PC-9 (cell line): ENCODE data around the gene OR2L3.

Experiments used
- EZH2 ChIP-seq: fragments of 200-600 bp; sonication (generic); IDR thresholded peaks from 2 replicates; pipeline ENCODE4 v1.8.0; 2017; ENCODE audit warnings: antibody characterized with exemption, low read depth
- TF ChIP-seq, protein P1 (sequence below): fragments of 200-600 bp; sonication (generic); conservative IDR thresholded peaks from 2 replicates; pipeline ENCODE4 v1.6.1; 2017; ENCODE audit warnings: mixed run types, antibody characterized with exemption, mild to moderate bottlenecking, moderate library complexity

DNA sequence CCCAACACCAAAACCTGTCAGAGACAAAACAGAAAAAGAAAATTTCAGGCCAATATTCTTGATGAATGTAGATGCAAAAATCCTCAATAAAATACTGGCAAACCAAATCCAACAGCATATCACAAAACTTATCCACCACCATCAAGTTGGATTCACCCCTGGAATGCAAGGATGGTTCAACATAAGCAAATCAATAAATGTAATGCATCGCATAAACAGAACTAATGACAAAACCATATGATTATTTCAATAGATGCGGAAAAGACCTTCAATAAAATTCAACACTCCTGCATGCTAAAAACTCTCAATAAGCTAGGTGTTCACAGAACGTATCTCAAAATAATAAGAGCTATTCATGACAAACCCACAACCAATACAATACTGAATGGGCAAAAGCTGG lies 37.0 kb upstream of the OR2L3 start:
- TF ChIP-seq EZH2 = no peak
- TF ChIP-seq, protein P1, sequence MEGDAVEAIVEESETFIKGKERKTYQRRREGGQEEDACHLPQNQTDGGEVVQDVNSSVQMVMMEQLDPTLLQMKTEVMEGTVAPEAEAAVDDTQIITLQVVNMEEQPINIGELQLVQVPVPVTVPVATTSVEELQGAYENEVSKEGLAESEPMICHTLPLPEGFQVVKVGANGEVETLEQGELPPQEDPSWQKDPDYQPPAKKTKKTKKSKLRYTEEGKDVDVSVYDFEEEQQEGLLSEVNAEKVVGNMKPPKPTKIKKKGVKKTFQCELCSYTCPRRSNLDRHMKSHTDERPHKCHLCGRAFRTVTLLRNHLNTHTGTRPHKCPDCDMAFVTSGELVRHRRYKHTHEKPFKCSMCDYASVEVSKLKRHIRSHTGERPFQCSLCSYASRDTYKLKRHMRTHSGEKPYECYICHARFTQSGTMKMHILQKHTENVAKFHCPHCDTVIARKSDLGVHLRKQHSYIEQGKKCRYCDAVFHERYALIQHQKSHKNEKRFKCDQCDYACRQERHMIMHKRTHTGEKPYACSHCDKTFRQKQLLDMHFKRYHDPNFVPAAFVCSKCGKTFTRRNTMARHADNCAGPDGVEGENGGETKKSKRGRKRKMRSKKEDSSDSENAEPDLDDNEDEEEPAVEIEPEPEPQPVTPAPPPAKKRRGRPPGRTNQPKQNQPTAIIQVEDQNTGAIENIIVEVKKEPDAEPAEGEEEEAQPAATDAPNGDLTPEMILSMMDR = no peak
